GM12878 (cell line): Measurements from ENCODE around the gene MAGI1. TPM values are rescaled to one million over a fixed set of nuclear protein-coding genes. Genes with fewer than 3 reads are reported as not detected.

Experiments
- ATAC-seq: fragments of 200-7000 bp; cut with Tn5 transposase; 3 replicates; pipeline ENCODE4 v1.9.1; 2020; ENCODE audit warnings: mild to moderate bottlenecking, moderate library complexity
- BruUV-seq: library from RNA; stranded (reverse); fragments of 400-500 nt; replicated peaks from 2 replicates; lab custom pipeline; 2021; lab: Mats Ljungman, UMichigan
- CTCF ChIA-PET: fragments of 300-600 bp; sonication (Branson Sonifier 250); formaldehyde crosslinking; extraction: SDS; loops from one replicate; lab custom pipeline; 2021; ENCODE audit warnings: inconsistent platforms; lab: Yijun Ruan, JAX
- POLR2A ChIA-PET: fragments of 350-600 bp; formaldehyde crosslinking; extraction: SDS; loops from one replicate; lab custom pipeline; 2021; ENCODE audit warnings: inconsistent platforms; lab: Charles Lee
- RAD21 ChIA-PET: fragments of 300-600 bp; sonication (Branson Sonifier 250); formaldehyde crosslinking; loops from one replicate; lab custom pipeline; 2023; ENCODE audit warnings: antibody characterized with exemption; ENCODE audit not compliant: unreplicated experiment; lab: Charles Lee
- SMC1A ChIA-PET: fragments of 300-600 bp; sonication (Branson Sonifier 250); formaldehyde crosslinking; loops from one replicate; lab custom pipeline; 2023; ENCODE audit not compliant: unreplicated experiment, uncharacterized antibody; lab: Charles Lee
- DNase-seq: peaks from one replicate; pipeline ENCODE4 v3.0.0-alpha.2; 2011; ENCODE audit warnings: low read depth, low spot score
- FAIRE-seq: peaks from 3 replicates; lab custom pipeline; 2011; peaks lifted over from hg19 to GRCh38; lab: Jason Lieb, UNC
- H2AFZ ChIP-seq: 2 replicates; pipeline ENCODE4 v1.6.0; 2011; ENCODE audit warnings: low read depth, low read length, control low read depth; ENCODE audit not compliant: control insufficient read depth
- H3K27ac ChIP-seq: 2 replicates; pipeline ENCODE4 v1.5.1; 2011; ENCODE audit warnings: control low read depth; ENCODE audit not compliant: control insufficient read depth, insufficient read depth
- H3K27me3 ChIP-seq, 2 experiments: replicated peaks in 1 of 2; 2 replicates each; pipeline versions ENCODE4 v1.6.0 to v1.6.1; 2011; ENCODE audit warnings: low read length in 1 of 2; ENCODE audit not compliant: control insufficient read depth in 2 of 2, insufficient read depth in 2 of 2
- H3K36me3 ChIP-seq, 2 experiments: 2 replicates each; pipeline ENCODE4 v1.5.1; 2011; ENCODE audit warnings: low read length in 1 of 2; ENCODE audit not compliant: control insufficient read depth in 2 of 2, insufficient read depth in 2 of 2
- H3K4me1 ChIP-seq: 2 replicates; pipeline ENCODE4 v1.6.1; 2011; ENCODE audit warnings: mild to moderate bottlenecking, low read length, moderate library complexity, mixed read lengths; ENCODE audit not compliant: control insufficient read depth, insufficient read depth
- H3K4me2 ChIP-seq: 2 replicates; pipeline ENCODE4 v1.6.0; 2011; ENCODE audit warnings: control low read depth; ENCODE audit not compliant: control insufficient read depth, insufficient read depth
- H3K4me3 ChIP-seq: fragments of 200-600 bp; sonication (generic); 2 replicates; pipeline ENCODE4 v1.5.1; 2016
- H3K79me2 ChIP-seq: 2 replicates; pipeline ENCODE4 v1.6.0; 2011; ENCODE audit warnings: low read length; ENCODE audit not compliant: control insufficient read depth, insufficient read depth
- H3K9ac ChIP-seq: 2 replicates; pipeline ENCODE4 v1.8.0; 2011; ENCODE audit warnings: low read length, control low read depth, mixed read lengths; ENCODE audit not compliant: control insufficient read depth, insufficient read depth
- H3K9me3 ChIP-seq: replicated peaks from 3 replicates; pipeline ENCODE4 v1.5.1; 2011; ENCODE audit warnings: mild to moderate bottlenecking, low read length; ENCODE audit not compliant: control insufficient read depth, insufficient read depth
- H4K20me1 ChIP-seq: 2 replicates; pipeline ENCODE4 v1.6.0; 2011; ENCODE audit not compliant: control insufficient read depth, insufficient read depth
- CBFB ChIP-seq: IDR thresholded peaks from 2 replicates; pipeline ENCODE4 v1.6.1; 2016; ENCODE audit warnings: antibody characterized with exemption, low read depth
- GATAD2B ChIP-seq: fragments of 450-650 bp; conservative IDR thresholded peaks from 2 replicates; pipeline ENCODE4 v1.6.1; 2017; ENCODE audit warnings: low read depth, mild to moderate bottlenecking, moderate library complexity
- KLF5 ChIP-seq: fragments of 450-650 bp; IDR thresholded peaks from 2 replicates; pipeline ENCODE4 v1.6.1; 2014; ENCODE audit warnings: mild to moderate bottlenecking; ENCODE audit not compliant: partially characterized antibody
- MTA3 ChIP-seq: IDR thresholded peaks from 2 replicates; pipeline ENCODE4 v1.6.1; 2012; ENCODE audit warnings: low read length, inconsistent platforms, borderline replicate concordance
- MYC ChIP-seq: IDR thresholded peaks from 2 replicates; pipeline ENCODE4 v1.6.1; 2011; ENCODE audit warnings: mild to moderate bottlenecking, low read length, moderate library complexity, inconsistent platforms; ENCODE audit not compliant: insufficient read depth, insufficient replicate concordance, insufficient read length, severe bottlenecking
- POLR2A ChIP-seq: IDR thresholded peaks from 2 replicates; pipeline ENCODE4 v1.6.1; 2011; ENCODE audit warnings: low read depth, mild to moderate bottlenecking, low read length
- SUPT20H ChIP-seq: IDR thresholded peaks from 2 replicates; pipeline ENCODE4 v1.6.1; 2011; ENCODE audit warnings: low read depth, mild to moderate bottlenecking, low read length, moderate library complexity, borderline replicate concordance; ENCODE audit not compliant: control insufficient read depth
- USF2 ChIP-seq: IDR thresholded peaks from 2 replicates; pipeline ENCODE4 v1.6.1; 2011; ENCODE audit warnings: low read depth, low read length, improper control_type of control experiment, borderline replicate concordance
- WGBS: methylation state at CpG from one replicate; pipeline ENCODE4 v1.1.6; 2016; ENCODE audit warnings: low lambda C conversion rate; ENCODE audit not compliant: insufficient replicate concordance, insufficient coverage; ENCODE audit errors: missing lambda C conversion rate; 5-methylcytosine and 5-hydroxymethylcytosine counted together
- in situ Hi-C: fragments of 300-500 bp; cut with MboI; formaldehyde crosslinking; loops from 9 replicates; pipeline ENCODE4 v1.14.3; 2018; ENCODE audit warnings: mixed read lengths
- intact Hi-C: fragments of 100-400 bp; cut with micrococcal nuclease; formaldehyde crosslinking; loops from one replicate; pipeline ENCODE4 v1.14.2; 2022; ENCODE audit not compliant: unreplicated experiment
- polyA plus RNA-seq, 11 experiments: library from polyadenylated mRNA; depleted of rRNA in 4 of 11; unstranded in 6 of 11; stranded (reverse) in 5 of 11; fragments of >200 nt; fragmentation: Nextera tagmentation in 4 of 11; fragmentation: Illumina TruSeq in 1 of 11; extraction: Ambion mirVana in 4 of 11; extraction: Trizol in 1 of 11; gene quantifications; 1 replicate in 1 of 11; 2 replicates in 10 of 11; pipeline versions ENCODE4 v1.2.1 to v1.2.3, GENCODE V29; 2011 to 2016; ENCODE audit warnings: inconsistent platforms in 2 of 11, missing spikeins in 2 of 11, low read depth in 1 of 11
- total RNA-seq, 4 experiments: library from RNA; depleted of rRNA in 3 of 4; stranded (reverse); fragments of >200 nt in 3 of 4; fragmentation: Illumina TruSeq in 1 of 4; extraction: Trizol in 1 of 4; gene quantifications; 2 replicates each; pipeline versions ENCODE4 v1.2.1 to v1.2.3, GENCODE V29; 2013 to 2021

Gene MAGI1
- total and polyA plus RNA-seq, 10 of the 15 experiments (the other 5 are each of a cell fraction or from before 2014, with no cell fraction given) = 0.02 to 3.3 (median 0.29) TPM; not detected in 1

- intact Hi-C loops (loop anchor here (1.0 kb wide), 1 partner anchor 129 kb away; no protein-coding TSS in a partner anchor), in situ Hi-C loops (no loop called here)
- Histone ChIP-seq H3K4me3 (no peak overlapping the region), H3K27me3 (no peaks in the 10 kb centered on the region), H3K9me3 (no peaks in the 10 kb centered on the region), H3K4me1 (no peaks in the 10 kb centered on the region), H3K27ac (no peak overlapping the region), H2AFZ (no peak overlapping the region), H3K79me2 (no peaks in the 10 kb centered on the region), H3K36me3 (no peaks in the 10 kb centered on the region), H3K4me2 (no peak overlapping the region), H4K20me1 (no peaks in the 10 kb centered on the region), H3K9ac (no peak overlapping the region)
- ATAC-seq (no peak), FAIRE-seq (no peak), DNase-seq (no peak)
- CTCF ChIA-PET = no interaction called here
- 58% methylated on average over 5 of the region's 5 CpGs for WGBS
- POLR2A ChIA-PET = no interaction called here
- BruUV-seq = no TSS peak
- SMC1A ChIA-PET = no interaction called here
- TF ChIP-seq GATAD2B = no peak
- TF ChIP-seq, all 136 proteins: peak for 0
- RAD21 ChIA-PET = no interaction called here
Observed at GRCh38 chr3:65914032-65914739, 124.5 kb downstream of the MAGI1 start.

GRCh38 chr3:65912647-65913046, 126.1 kb downstream of the MAGI1 start:
- Histone ChIP-seq H3K79me2 (no peaks in the 10 kb centered on the region), H3K27me3 (no peaks in the 10 kb centered on the region), H4K20me1 (no peaks in the 10 kb centered on the region), H3K4me3 (no peak overlapping the region), H3K9ac (no peak overlapping the region), H3K36me3 (no peaks in the 10 kb centered on the region), H3K4me1 (no peaks in the 10 kb centered on the region), H3K27ac (no peak overlapping the region), H3K4me2 (no peak overlapping the region), H3K9me3 (no peaks in the 10 kb centered on the region), H2AFZ (no peak overlapping the region)
- BruUV-seq = no TSS peak
- no peak for DNase-seq
- intact Hi-C loops (no loop called here), in situ Hi-C loops (no loop called here)
- no peak for TF ChIP-seq CBFB
- no peak for TF ChIP-seq SUPT20H
- no peak for TF ChIP-seq MTA3
- no peak for TF ChIP-seq MYC
- no peak for TF ChIP-seq KLF5
- no peak for TF ChIP-seq USF2
- TF ChIP-seq POLR2A = no peak
- ChIA-PET SMC1A (no interaction called here), RAD21 (no interaction called here), CTCF (no interaction called here), POLR2A (no interaction called here)
- no peak for ATAC-seq
- no peak for FAIRE-seq
- WGBS = 43% methylated on average over 1 of the region's 1 CpG
